GM19351 (cell line): ENCODE results near the gene VPS54.
A peak's percentile ranks its signal among the peaks of the same experiment; 100 is the strongest.
"Not testable (repeated sequence)": the region's sequence is repeated elsewhere in the genome, so short reads cannot be mapped to it uniquely, and the experiment has no call there.

Experiments
- ATAC-seq: cut with Tn5 transposase; IDR thresholded peaks from one replicate; pipeline ENCODE4 v1.9.1; 2021; ENCODE audit warnings: mild to moderate bottlenecking, moderate library complexity; ENCODE audit not compliant: unreplicated experiment

Gene VPS54

GRCh38 chr2:63942788-63943187 is 76.4 kb downstream of the VPS54 start:
- ATAC-seq, result no peak

- ATAC-seq, result not testable (repeated sequence)
Measured at GRCh38 chr2:63932104-63932503, 87.1 kb downstream of the VPS54 start.

GRCh38 chr2:63926815-63927214 is 92.4 kb downstream of the VPS54 start:
- no peak for ATAC-seq

- no peak for ATAC-seq
Measured at GRCh38 chr2:63914311-63914710, 104.9 kb downstream of the VPS54 start.

GRCh38 chr2:63903003-63903402 is 116.2 kb downstream of the VPS54 start:
- peak; percentile 61 for ATAC-seq

GRCh38 chr2:63902149-63902548 is 117.1 kb downstream of the VPS54 start:
- no peak for ATAC-seq

GRCh38 chr2:63899639-63900038 is 119.6 kb downstream of the VPS54 start:
- ATAC-seq, result no peak

- no peak for ATAC-seq
Measured at GRCh38 chr2:63898839-63899238, 120.4 kb downstream of the VPS54 start.

GRCh38 chr2:63894167-63894566 is 125.1 kb downstream of the VPS54 start:
- no peak for ATAC-seq

- no peak for ATAC-seq
Measured at GRCh38 chr2:63893163-63893562, 126.1 kb downstream of the VPS54 start.

- no peak for ATAC-seq
Measured at GRCh38 chr2:63891488-63892030, 127.7 kb downstream of the VPS54 start.

- ATAC-seq, result no peak
Measured at GRCh38 chr2:63890678-63891077, 128.6 kb downstream of the VPS54 start.

GRCh38 chr2:63888490-63889402 is 130.5 kb downstream of the VPS54 start:
- ATAC-seq, result peak; percentile 73

GRCh38 chr2:63888053-63888452 is 131.2 kb downstream of the VPS54 start:
- no peak for ATAC-seq

- no peak for ATAC-seq
Measured at GRCh38 chr2:63886445-63886844, 132.8 kb downstream of the VPS54 start.

- no peak for ATAC-seq
Measured at GRCh38 chr2:63882395-63883105, 136.7 kb downstream of the VPS54 start.

- ATAC-seq, result no peak
Measured at GRCh38 chr2:63881205-63881604, 138.0 kb downstream of the VPS54 start.

- ATAC-seq, result no peak
Measured at GRCh38 chr2:63880625-63881024, 138.6 kb downstream of the VPS54 start.

GRCh38 chr2:63879876-63880433 is 139.3 kb downstream of the VPS54 start:
- no peak for ATAC-seq

- ATAC-seq, result no peak
Measured at GRCh38 chr2:63878486-63878885, 140.7 kb downstream of the VPS54 start.

GRCh38 chr2:63876311-63876710 is 142.9 kb downstream of the VPS54 start:
- no peak for ATAC-seq
